Sigmoid colon (tissue), 7 donors: ENCODE measurements around the gene FAM118B. TPM values are rescaled to one million over a fixed set of nuclear protein-coding genes. Genes with fewer than 3 reads are reported as not detected.

Source experiments
- DNase-seq: peaks from one replicate; pipeline ENCODE4 v3.0.0-alpha.2; 2019
- H3K27ac ChIP-seq, 4 donors: fragments of 200-600 bp; sonication (generic); one replicate each; pipeline ENCODE4 v1.5.1; 2016 to 2019; ENCODE audit warnings: mild to moderate bottlenecking in 1 of 4
- H3K27me3 ChIP-seq, 3 donors: fragments of 200-600 bp; sonication (generic); one replicate each; pipeline ENCODE4 v1.5.1; 2019; ENCODE audit warnings: mild to moderate bottlenecking in 1 of 3
- H3K36me3 ChIP-seq, 4 donors: fragments of 200-600 bp; sonication (generic); one replicate each; pipeline ENCODE4 v1.5.1; 2016 to 2019
- H3K4me1 ChIP-seq, 4 donors: fragments of 200-600 bp; sonication (generic); one replicate each; pipeline ENCODE4 v1.5.1; 2017 to 2019
- H3K4me3 ChIP-seq, 4 donors: fragments of 200-600 bp; sonication (generic); one replicate each; pipeline ENCODE4 v1.5.1; 2017 to 2019; ENCODE audit warnings: mild to moderate bottlenecking in 2 of 4, moderate library complexity in 1 of 4
- H3K9me3 ChIP-seq, 4 donors: fragments of 200-600 bp in 3 of 4; sonication (generic) in 3 of 4; one replicate each; pipeline versions ENCODE4 v1.5.1 to v1.6.1; 2013 to 2019
- EP300 ChIP-seq, 4 donors: sonication (generic); formaldehyde crosslinking; IDR thresholded peaks; one replicate each; pipeline ENCODE4 v1.6.1; 2017; ENCODE audit warnings: antibody characterized with exemption in 4 of 4
- POLR2A ChIP-seq, 2 donors: fragments of 450-650 bp; IDR thresholded peaks; one replicate each; pipeline ENCODE4 v1.6.1; 2016; ENCODE audit warnings: antibody characterized with exemption in 2 of 2, mild to moderate bottlenecking in 2 of 2, moderate library complexity in 2 of 2
- POLR2AphosphoS5 ChIP-seq, 4 donors: sonication (generic); formaldehyde crosslinking; IDR thresholded peaks; one replicate each; pipeline ENCODE4 v1.6.1; 2017; ENCODE audit warnings: antibody characterized with exemption in 4 of 4
- WGBS, 2 donors: extraction: QIAGEN DNeasy Blood & Tissue Kit; methylation state at CpG; one replicate each; pipeline ENCODE4 v1.1.7; 2013; 5-methylcytosine and 5-hydroxymethylcytosine counted together
- intact Hi-C: fragments of 100-400 bp; cut with DNase I; formaldehyde crosslinking; loops from one replicate; pipeline ENCODE4 v1.15.1; 2023
- polyA plus RNA-seq, 3 donors: library from polyadenylated mRNA; stranded (reverse); fragments of 200-250 nt; gene quantifications; one replicate each; pipeline ENCODE4 v1.2.3, GENCODE V29; 2013
- total RNA-seq, 4 donors: library from RNA; depleted of rRNA; stranded (reverse); fragments of >200 nt; gene quantifications; one replicate each; pipeline ENCODE4 v1.1.0, GENCODE V29; 2016
- TF ChIP-seq, protein P1 (sequence below), 4 experiments: fragments of 450-650 bp in 3 of 4; fragments of 200-600 bp in 1 of 4; IDR thresholded peaks; one replicate each; pipeline ENCODE4 v1.5.1; 2016 to 2019; ENCODE audit warnings: antibody characterized with exemption in 4 of 4, mild to moderate bottlenecking in 3 of 4, moderate library complexity in 2 of 4
- donor health status: healthy with polysubstance abuse.
- donor health status: Bipolar disorder and iron deficiency.
- donor health status: healthy.

FAM118B gene
- total and polyA plus RNA-seq, 7 donors, result 13.3 to 54.3 (median 22.2) TPM

DNA sequence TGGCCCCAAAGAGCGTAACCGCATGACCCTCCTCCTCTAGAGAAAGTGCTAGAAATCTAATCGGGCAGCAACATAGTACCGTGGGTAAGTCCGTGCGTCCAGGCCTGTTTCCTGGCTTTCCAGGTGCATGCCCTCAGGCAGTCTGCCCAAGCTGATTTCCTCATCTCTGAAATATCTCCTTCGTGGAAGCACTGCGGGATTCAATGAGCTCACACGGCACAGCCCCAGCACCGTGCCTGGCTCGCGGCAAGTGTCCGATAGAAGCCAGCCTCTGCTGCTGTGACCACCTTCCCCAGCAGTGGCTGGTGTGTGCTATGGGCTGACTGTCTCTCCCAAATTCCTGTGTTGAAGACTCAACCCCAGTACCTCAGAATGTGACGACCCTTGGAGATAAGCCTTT lies 20.8 kb upstream of the FAM118B start:
- Histone ChIP-seq H3K9me3 (no peaks in the 10 kb centered on the region), H3K4me1 (peaks cover 0 to 32% (median 16%) of the 10 kb centered on the region in 4 donors), H3K27me3 (no peaks in the 10 kb centered on the region), H3K4me3 (no peak overlapping the region), H3K36me3 (peaks cover 0 to 4% (median 0%) of the 10 kb centered on the region in 4 donors), H3K27ac (no peak overlapping the region)
- WGBS, 2 donors, result 93 to 98% methylated on average over 14 of the region's 14 CpGs
- intact Hi-C loops, result loop anchor here (5.0 kb wide), 3 partner anchors 128 to 248 kb away; partner anchors contain the start of gene CDON
- DNase-seq, result no peak
- no peak for TF ChIP-seq POLR2AphosphoS5 (IDR thresholded peaks at IDR 0.05)
- TF ChIP-seq EP300 (IDR thresholded peaks at IDR 0.05), result no peak
- TF ChIP-seq POLR2A (IDR thresholded peaks at IDR 0.05), result no peak
- TF ChIP-seq, protein P1, sequence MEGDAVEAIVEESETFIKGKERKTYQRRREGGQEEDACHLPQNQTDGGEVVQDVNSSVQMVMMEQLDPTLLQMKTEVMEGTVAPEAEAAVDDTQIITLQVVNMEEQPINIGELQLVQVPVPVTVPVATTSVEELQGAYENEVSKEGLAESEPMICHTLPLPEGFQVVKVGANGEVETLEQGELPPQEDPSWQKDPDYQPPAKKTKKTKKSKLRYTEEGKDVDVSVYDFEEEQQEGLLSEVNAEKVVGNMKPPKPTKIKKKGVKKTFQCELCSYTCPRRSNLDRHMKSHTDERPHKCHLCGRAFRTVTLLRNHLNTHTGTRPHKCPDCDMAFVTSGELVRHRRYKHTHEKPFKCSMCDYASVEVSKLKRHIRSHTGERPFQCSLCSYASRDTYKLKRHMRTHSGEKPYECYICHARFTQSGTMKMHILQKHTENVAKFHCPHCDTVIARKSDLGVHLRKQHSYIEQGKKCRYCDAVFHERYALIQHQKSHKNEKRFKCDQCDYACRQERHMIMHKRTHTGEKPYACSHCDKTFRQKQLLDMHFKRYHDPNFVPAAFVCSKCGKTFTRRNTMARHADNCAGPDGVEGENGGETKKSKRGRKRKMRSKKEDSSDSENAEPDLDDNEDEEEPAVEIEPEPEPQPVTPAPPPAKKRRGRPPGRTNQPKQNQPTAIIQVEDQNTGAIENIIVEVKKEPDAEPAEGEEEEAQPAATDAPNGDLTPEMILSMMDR (IDR thresholded peaks at IDR 0.05), result no peak

DNA sequence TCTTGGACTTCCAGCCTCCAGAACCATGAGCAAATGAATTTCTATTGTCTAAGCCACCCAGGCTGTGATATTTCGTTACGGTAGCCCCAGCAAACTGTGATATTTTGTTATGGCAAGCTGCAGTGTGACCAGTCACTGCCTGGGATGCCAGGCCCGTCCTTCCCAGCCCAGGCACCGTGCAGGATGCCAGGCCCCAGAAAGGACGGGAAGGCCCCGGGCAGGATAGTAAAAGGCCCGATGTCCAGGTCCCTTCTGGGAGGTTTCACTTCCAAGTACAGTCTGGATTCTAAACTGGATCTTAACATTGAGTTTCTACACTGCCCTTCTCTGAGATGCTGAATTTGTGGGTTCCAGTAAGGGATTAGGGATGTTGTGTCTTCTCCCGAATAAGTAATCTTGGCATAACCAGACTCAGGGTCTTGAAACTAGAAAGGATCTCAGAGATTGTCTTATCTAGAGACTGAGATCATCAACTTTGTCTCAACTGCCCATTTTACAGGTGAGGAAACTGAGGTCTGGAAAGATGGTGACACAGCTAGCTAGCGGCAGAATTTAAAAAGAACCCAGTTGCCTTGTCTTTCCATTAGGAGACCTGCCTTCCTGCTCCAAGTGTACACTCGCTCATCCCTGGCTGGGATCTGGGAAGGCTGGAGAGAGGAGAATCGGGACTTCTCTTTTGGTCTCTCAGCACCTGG lies 20.1 kb upstream of the FAM118B start:
- TF ChIP-seq EP300 (IDR thresholded peaks at IDR 0.05) (no peak), POLR2A (IDR thresholded peaks at IDR 0.05) (no peak), POLR2AphosphoS5 (IDR thresholded peaks at IDR 0.05) (no peak)
- TF ChIP-seq, protein P1 (IDR thresholded peaks at IDR 0.05), result no peak
- Histone ChIP-seq H3K4me3 (no peak overlapping the region), H3K4me1 (peaks cover 0 to 32% (median 16%) of the 10 kb centered on the region in 4 donors), H3K27ac (peak overlapping the region in 1 of 4 donors; percentile 68), H3K27me3 (no peaks in the 10 kb centered on the region), H3K36me3 (peaks cover 0 to 12% (median 0%) of the 10 kb centered on the region in 4 donors), H3K9me3 (no peaks in the 10 kb centered on the region)
- intact Hi-C loops, result loop anchor here (5.0 kb wide), 3 partner anchors 129 to 249 kb away; partner anchors contain the start of gene CDON
- WGBS, 2 donors, result 87 to 97% methylated on average over 11 of the region's 11 CpGs
- no peak for DNase-seq

DNA sequence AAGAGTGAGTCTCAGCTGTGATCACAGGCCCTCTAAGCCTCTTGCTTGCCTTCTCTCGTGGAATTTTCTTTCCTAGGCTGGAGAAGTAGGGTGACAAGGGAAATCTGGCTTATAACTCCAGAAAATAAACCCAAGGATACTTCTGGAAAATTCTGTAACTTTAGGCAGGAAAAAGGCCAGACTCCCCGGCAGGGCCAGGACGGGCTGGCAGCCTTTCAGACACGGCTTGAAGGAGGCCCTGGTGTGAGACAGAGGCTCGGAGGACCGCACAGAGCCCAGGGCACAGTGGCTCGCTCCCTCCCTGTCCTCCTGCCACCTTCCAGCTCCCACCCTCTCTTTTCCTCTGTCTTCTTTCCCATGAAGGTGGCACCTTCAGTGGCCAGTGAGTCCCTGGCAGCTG lies 19.2 kb upstream of the FAM118B start:
- H3K27ac ChIP-seq, result peak overlapping the region in 3 of 4 donors; percentile 38 to 68 (median 54)
- TF ChIP-seq EP300 (IDR thresholded peaks at IDR 0.05), result no peak
- TF ChIP-seq POLR2AphosphoS5 (IDR thresholded peaks at IDR 0.05), result peak in 1 of 4 donors; percentile 12
- H3K9me3 ChIP-seq, result no peaks in the 10 kb centered on the region
- no peaks in the 10 kb centered on the region for H3K27me3 ChIP-seq
- no peak for DNase-seq
- intact Hi-C loops, result loop anchor here (5.0 kb wide), 3 partner anchors 130 to 250 kb away; partner anchors contain the start of gene CDON
- no peak overlapping the region for H3K4me3 ChIP-seq
- WGBS, 2 donors, result 89 to 96% methylated on average over 7 of the region's 7 CpGs
- peaks cover 0 to 24% (median 16%) of the 10 kb centered on the region in 4 donors for H3K4me1 ChIP-seq
- peaks cover 0 to 20% (median 1%) of the 10 kb centered on the region in 4 donors for H3K36me3 ChIP-seq

DNA sequence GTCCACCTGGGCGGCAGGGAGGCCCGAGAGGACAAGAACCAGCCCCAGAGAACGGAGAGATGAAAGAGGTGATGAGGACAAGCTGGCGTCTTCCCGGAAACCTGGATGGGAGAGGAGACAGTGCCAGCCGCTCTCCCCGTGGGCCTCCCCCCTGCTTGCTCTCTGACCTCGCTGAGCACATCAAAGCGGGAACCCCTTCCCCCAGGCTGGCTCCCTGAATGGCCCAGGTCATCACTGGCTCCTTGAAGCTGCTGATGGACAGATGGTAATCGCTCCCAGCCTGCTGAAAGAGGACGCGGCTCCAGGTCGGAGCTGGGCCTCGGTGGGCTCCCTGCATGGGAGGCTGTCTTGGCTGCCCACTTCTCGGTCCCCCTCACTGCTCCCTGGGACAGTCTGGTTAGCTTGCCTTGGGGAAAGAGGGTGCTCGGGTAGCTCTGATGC lies 18.5 kb upstream of the FAM118B start:
- intact Hi-C loops, result loop anchor here (5.0 kb wide), 3 partner anchors 131 to 251 kb away; partner anchors contain the start of gene CDON
- Histone ChIP-seq H3K4me3 (no peak overlapping the region), H3K36me3 (peaks cover 0 to 27% (median 4%) of the 10 kb centered on the region in 4 donors), H3K4me1 (peaks cover 0 to 23% (median 16%) of the 10 kb centered on the region in 4 donors), H3K27ac (peak overlapping the region in 2 of 4 donors; percentile 54 to 68), H3K9me3 (no peaks in the 10 kb centered on the region), H3K27me3 (no peaks in the 10 kb centered on the region)
- 96 to 97% methylated on average over 16 of the region's 16 CpGs for WGBS, 2 donors
- no peak for TF ChIP-seq POLR2A (IDR thresholded peaks at IDR 0.05)
- no peak for TF ChIP-seq EP300 (IDR thresholded peaks at IDR 0.05)
- TF ChIP-seq, protein P1 (IDR thresholded peaks at IDR 0.05), result no peak
- TF ChIP-seq POLR2AphosphoS5 (IDR thresholded peaks at IDR 0.05), result no peak
- no peak for DNase-seq

DNA sequence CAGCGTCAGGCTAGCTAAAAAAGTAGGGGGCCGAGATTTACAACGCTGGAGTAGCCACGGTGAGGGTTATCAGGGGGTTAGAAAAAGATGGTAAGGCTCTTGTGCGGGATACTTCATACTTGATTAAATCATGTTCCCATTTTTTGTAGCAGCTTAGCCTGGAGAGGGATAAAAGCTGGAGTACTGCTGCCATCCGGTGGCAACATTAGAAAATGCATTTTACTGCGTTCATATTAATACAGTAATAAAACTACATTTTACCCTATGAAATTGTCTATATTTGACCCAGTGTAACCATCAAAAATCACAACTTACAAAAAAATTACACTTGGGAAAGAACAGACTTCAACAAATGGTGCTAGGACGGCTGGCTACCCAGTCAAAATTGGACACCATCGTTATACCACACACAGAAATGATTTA lies 17.4 kb upstream of the FAM118B start:
- Histone ChIP-seq H3K27ac (no peak overlapping the region), H3K27me3 (no peaks in the 10 kb centered on the region), H3K4me3 (no peak overlapping the region), H3K4me1 (peaks cover 0 to 23% (median 16%) of the 10 kb centered on the region in 4 donors), H3K9me3 (no peaks in the 10 kb centered on the region), H3K36me3 (peaks cover 0 to 38% (median 7%) of the 10 kb centered on the region in 4 donors)
- TF ChIP-seq EP300 (IDR thresholded peaks at IDR 0.05) (no peak), POLR2A (IDR thresholded peaks at IDR 0.05) (no peak), POLR2AphosphoS5 (IDR thresholded peaks at IDR 0.05) (no peak)
- TF ChIP-seq, protein P1 (IDR thresholded peaks at IDR 0.05), result peak; percentile 56 to 76 (median 67)
- intact Hi-C loops, result loop anchor here (1.0 to 5.0 kb wide), 4 partner anchors 132 to 271 kb away; partner anchors contain the start of gene CDON
- 52 to 54% methylated on average over 9 of the region's 9 CpGs for WGBS, 2 donors
- DNase-seq, result no peak
